Measurements from ENCODE around the gene FER. TPM values are rescaled to one million over a fixed set of nuclear protein-coding genes. Genes with fewer than 3 reads are reported as not detected.

Gene FER
- total RNA-seq, 5 donors from 2014 or later (not counting 1 experiment from before 2014, with no cell fraction given), result 7.0 to 19.6 (median 10.4) TPM

GRCh38 chr5:109231331-109231730, 483.6 kb downstream of the FER start:
- Histone ChIP-seq H3K9me3 (no peaks in the 10 kb centered on the region), H3K4me3 (ENCODE audit: control insufficient read depth in 1 of 2, extremely low read depth in 1 of 2, low read length in 1 of 2) (no peak overlapping the region), H3K27ac (ENCODE audit: low read length) (no peak overlapping the region), H3K4me1 (ENCODE audit: control insufficient read depth in 1 of 2, extremely low read depth in 1 of 2, insufficient read depth in 2 of 2, low read length in 2 of 2) (no peaks in the 10 kb centered on the region), H3K27me3 (replicated peaks in 1 of 2; ENCODE audit: control insufficient read depth in 2 of 2, extremely low read depth in 1 of 2, insufficient read depth in 2 of 2, low read length in 1 of 2) (peaks cover 0 to 6% of the 10 kb centered on the region in 2 experiments), H3K36me3 (ENCODE audit: control insufficient read depth in 2 of 2, extremely low read depth in 1 of 2, insufficient read depth in 1 of 2, low read length in 1 of 2) (no peaks in the 10 kb centered on the region)
- ChIA-PET CTCF (no interaction called here), POLR2A (no interaction called here)
- no peak for ATAC-seq (replicated peaks in 1 of 4)
- DNase-seq, result no peak
- peaks cover 5 to 6% of the 10 kb centered on the region in 2 donors for H3K27me3 Mint-ChIP-seq
- H3K27ac Mint-ChIP-seq, result no peak overlapping the region
- WGBS (ENCODE audit: insufficient coverage), result 100% methylated on average over 2 of the region's 2 CpGs
- peaks cover 11 to 12% (median 11%) of the 10 kb centered on the region in 3 donors for H3K9me3 Mint-ChIP-seq
- no peak overlapping the region for H3K4me3 Mint-ChIP-seq
- H3K36me3 Mint-ChIP-seq, result peaks cover 5% of the 10 kb centered on the region
- H3K4me1 Mint-ChIP-seq, result no peaks in the 10 kb centered on the region

DNA sequence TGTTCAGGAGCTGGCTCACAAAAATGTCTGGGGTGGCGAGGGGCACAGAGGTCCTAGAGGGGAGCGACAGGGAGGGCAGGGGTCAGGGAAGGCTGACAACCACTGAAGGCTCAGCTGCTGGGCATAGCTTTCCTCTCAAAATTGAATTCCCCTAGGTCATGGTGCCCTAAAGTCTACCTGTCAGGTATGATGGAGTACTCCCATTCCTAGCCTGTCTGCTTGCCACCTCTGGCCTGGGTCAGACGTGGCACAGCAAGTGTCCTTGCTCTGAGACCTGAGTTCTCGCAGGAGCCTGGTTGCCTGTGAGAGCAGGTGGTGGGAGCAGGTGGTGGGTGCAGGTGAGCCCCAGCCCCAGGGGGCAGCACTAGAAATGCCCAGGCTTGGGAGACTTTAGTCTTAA, 486.7 kb downstream of the FER start:
- ChIA-PET POLR2A (no interaction called here), CTCF (no interaction called here)
- H3K4me3 Mint-ChIP-seq, result no peak overlapping the region
- peaks cover 2 to 11% of the 10 kb centered on the region in 2 donors for H3K27me3 Mint-ChIP-seq
- peaks cover 8% of the 10 kb centered on the region for H3K36me3 Mint-ChIP-seq
- Histone ChIP-seq H3K4me3 (ENCODE audit: control insufficient read depth in 1 of 2, extremely low read depth in 1 of 2, low read length in 1 of 2) (no peak overlapping the region), H3K27ac (ENCODE audit: low read length) (no peak overlapping the region), H3K9me3 (no peaks in the 10 kb centered on the region), H3K27me3 (replicated peaks in 1 of 2; ENCODE audit: control insufficient read depth in 2 of 2, extremely low read depth in 1 of 2, insufficient read depth in 2 of 2, low read length in 1 of 2) (no peaks in the 10 kb centered on the region), H3K36me3 (ENCODE audit: control insufficient read depth in 2 of 2, extremely low read depth in 1 of 2, insufficient read depth in 1 of 2, low read length in 1 of 2) (no peaks in the 10 kb centered on the region), H3K4me1 (ENCODE audit: control insufficient read depth in 1 of 2, extremely low read depth in 1 of 2, insufficient read depth in 2 of 2, low read length in 2 of 2) (no peaks in the 10 kb centered on the region)
- 93% methylated on average over 4 of the region's 4 CpGs for WGBS (ENCODE audit: insufficient coverage)
- ATAC-seq (replicated peaks in 1 of 4), result no peak
- H3K9me3 Mint-ChIP-seq, result peaks cover 11 to 14% (median 12%) of the 10 kb centered on the region in 3 donors
- DNase-seq, result no peak
- no peak overlapping the region for H3K27ac Mint-ChIP-seq
- no peaks in the 10 kb centered on the region for H3K4me1 Mint-ChIP-seq

- H3K27ac ChIP-seq (ENCODE audit: low read length), result no peak overlapping the region
- ATAC-seq (replicated peaks in 1 of 4) (no peak), DNase-seq (no peak)
- Mint-ChIP-seq H3K4me1 (no peaks in the 10 kb centered on the region), H3K27me3 (peaks cover 0 to 5% of the 10 kb centered on the region in 2 donors), H3K27ac (no peak overlapping the region), H3K9me3 (peaks cover 11 to 14% (median 12%) of the 10 kb centered on the region in 3 donors), H3K4me3 (no peak overlapping the region), H3K36me3 (peaks cover 8% of the 10 kb centered on the region)
- H3K27me3 ChIP-seq (replicated peaks in 1 of 2; ENCODE audit: control insufficient read depth in 2 of 2, extremely low read depth in 1 of 2, insufficient read depth in 2 of 2, low read length in 1 of 2), result no peaks in the 10 kb centered on the region
- no peak overlapping the region for H3K4me3 ChIP-seq (ENCODE audit: control insufficient read depth in 1 of 2, extremely low read depth in 1 of 2, low read length in 1 of 2)
- CTCF ChIA-PET, result no interaction called here
- POLR2A ChIA-PET, result no interaction called here
- no peaks in the 10 kb centered on the region for H3K4me1 ChIP-seq (ENCODE audit: control insufficient read depth in 1 of 2, extremely low read depth in 1 of 2, insufficient read depth in 2 of 2, low read length in 2 of 2)
- no peaks in the 10 kb centered on the region for H3K36me3 ChIP-seq (ENCODE audit: control insufficient read depth in 2 of 2, extremely low read depth in 1 of 2, insufficient read depth in 1 of 2, low read length in 1 of 2)
- no peaks in the 10 kb centered on the region for H3K9me3 ChIP-seq
- WGBS (ENCODE audit: insufficient coverage), result 90% methylated on average over 3 of the region's 5 CpGs
Observed at GRCh38 chr5:109239456-109239855, 491.8 kb downstream of the FER start.

GRCh38 chr5:109242518-109242917, 494.8 kb downstream of the FER start:
- ChIA-PET CTCF (no interaction called here), POLR2A (no interaction called here)

DNA sequence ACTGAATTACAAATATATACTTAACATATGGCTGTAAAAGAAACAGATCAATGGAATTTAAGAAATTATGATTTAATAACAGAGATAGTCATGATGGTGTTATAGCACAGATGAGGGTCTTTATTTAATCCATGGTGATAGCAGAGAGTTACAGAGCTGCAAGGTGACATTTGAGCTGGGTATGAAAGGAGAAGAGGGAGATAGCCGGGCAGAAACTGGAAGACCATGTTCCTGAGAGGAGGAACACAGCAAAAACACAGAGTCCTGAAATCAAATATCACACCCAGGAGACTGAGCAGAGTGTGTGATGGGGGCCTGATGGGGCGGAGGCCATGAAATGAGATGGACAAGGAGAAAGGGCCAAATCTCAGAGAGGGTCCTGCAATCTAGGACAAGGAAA, 498.7 kb downstream of the FER start:
- no peaks in the 10 kb centered on the region for H3K9me3 ChIP-seq
- H3K36me3 ChIP-seq (ENCODE audit: control insufficient read depth in 2 of 2, extremely low read depth in 1 of 2, insufficient read depth in 1 of 2, low read length in 1 of 2), result no peaks in the 10 kb centered on the region
- H3K4me3 ChIP-seq (ENCODE audit: control insufficient read depth in 1 of 2, extremely low read depth in 1 of 2, low read length in 1 of 2), result peak overlapping the region in 1 of 2 donors; percentile 49
- no peak overlapping the region for H3K27ac ChIP-seq (ENCODE audit: low read length)
- no peak overlapping the region for H3K4me3 Mint-ChIP-seq
- no CpG with 5 or more reads among the region's 2 CpGs for WGBS (ENCODE audit: insufficient coverage)
- ChIA-PET CTCF (no interaction called here), POLR2A (no interaction called here)
- peaks cover 0 to 13% of the 10 kb centered on the region in 2 donors for H3K27me3 Mint-ChIP-seq
- H3K27me3 ChIP-seq (replicated peaks in 1 of 2; ENCODE audit: control insufficient read depth in 2 of 2, extremely low read depth in 1 of 2, insufficient read depth in 2 of 2, low read length in 1 of 2), result no peaks in the 10 kb centered on the region
- H3K27ac Mint-ChIP-seq, result no peak overlapping the region
- H3K4me1 Mint-ChIP-seq, result no peaks in the 10 kb centered on the region
- H3K36me3 Mint-ChIP-seq, result peaks cover 9% of the 10 kb centered on the region
- ATAC-seq (replicated peaks in 1 of 4) (no peak), DNase-seq (no peak)
- peaks cover 12 to 17% (median 16%) of the 10 kb centered on the region in 3 donors for H3K9me3 Mint-ChIP-seq
- H3K4me1 ChIP-seq (ENCODE audit: control insufficient read depth in 1 of 2, extremely low read depth in 1 of 2, insufficient read depth in 2 of 2, low read length in 2 of 2), result no peaks in the 10 kb centered on the region

More at GRCh38 chr5:109242518-109242917, 494.8 kb downstream of the FER start:
- Mint-ChIP-seq H3K27me3 (peaks cover 0 to 10% of the 10 kb centered on the region in 2 donors), H3K27ac (no peak overlapping the region), H3K36me3 (peaks cover 12% of the 10 kb centered on the region), H3K4me3 (no peak overlapping the region), H3K4me1 (no peaks in the 10 kb centered on the region), H3K9me3 (peaks cover 12 to 17% (median 16%) of the 10 kb centered on the region in 3 donors)
- Histone ChIP-seq H3K9me3 (no peaks in the 10 kb centered on the region), H3K4me1 (ENCODE audit: control insufficient read depth in 1 of 2, extremely low read depth in 1 of 2, insufficient read depth in 2 of 2, low read length in 2 of 2) (no peaks in the 10 kb centered on the region), H3K4me3 (ENCODE audit: control insufficient read depth in 1 of 2, extremely low read depth in 1 of 2, low read length in 1 of 2) (no peak overlapping the region), H3K27ac (ENCODE audit: low read length) (no peak overlapping the region), H3K36me3 (ENCODE audit: control insufficient read depth in 2 of 2, extremely low read depth in 1 of 2, insufficient read depth in 1 of 2, low read length in 1 of 2) (no peaks in the 10 kb centered on the region), H3K27me3 (replicated peaks in 1 of 2; ENCODE audit: control insufficient read depth in 2 of 2, extremely low read depth in 1 of 2, insufficient read depth in 2 of 2, low read length in 1 of 2) (no peaks in the 10 kb centered on the region)
- DNase-seq (no peak), ATAC-seq (replicated peaks in 1 of 4) (no peak)

Measured in T-cell (primary cell).